ENCODE results near the gene TECTB.

The TECTB gene

GRCh38 chr10:112275512-112276245, 7.5 kb upstream of the TECTB start:
- no peak for DNase-seq

- DNase-seq = no peak
Observed at GRCh38 chr10:112278871-112279270, 4.3 kb upstream of the TECTB start.

GRCh38 chr10:112279433-112279832, 3.8 kb upstream of the TECTB start:
- no peak for DNase-seq

GRCh38 chr10:112280205-112280921, 2.8 kb upstream of the TECTB start:
- no peak for DNase-seq

GRCh38 chr10:112282086-112282485, 1.1 kb upstream of the TECTB start:
- DNase-seq = no peak

- no peak for DNase-seq
Observed at GRCh38 chr10:112286837-112287818, 3.9 kb downstream of the TECTB start.

GRCh38 chr10:112287844-112288243, 4.6 kb downstream of the TECTB start:
- no peak for DNase-seq

GRCh38 chr10:112288486-112288885, 5.3 kb downstream of the TECTB start:
- no peak for DNase-seq

- no peak for DNase-seq
Observed at GRCh38 chr10:112289373-112290053, 6.3 kb downstream of the TECTB start.

- no peak for DNase-seq
Observed at GRCh38 chr10:112290054-112290373, 6.8 kb downstream of the TECTB start.

- DNase-seq = no peak
Observed at GRCh38 chr10:112294169-112294568, 11.0 kb downstream of the TECTB start.

GRCh38 chr10:112295853-112296830, 12.9 kb downstream of the TECTB start:
- no peak for DNase-seq

- DNase-seq = no peak
Observed at GRCh38 chr10:112296908-112297331, 13.7 kb downstream of the TECTB start.

GRCh38 chr10:112298581-112298980, 15.4 kb downstream of the TECTB start:
- DNase-seq = no peak

GRCh38 chr10:112299456-112299855, 16.3 kb downstream of the TECTB start:
- DNase-seq = no peak

- DNase-seq = no peak
Observed at GRCh38 chr10:112302335-112302734, 19.1 kb downstream of the TECTB start.

- no peak for DNase-seq
Observed at GRCh38 chr10:112303528-112303927, 20.3 kb downstream of the TECTB start.

- no peak for DNase-seq
Observed at GRCh38 chr10:112304267-112304859, 21.2 kb downstream of the TECTB start.

- DNase-seq = no peak
Observed at GRCh38 chr10:112307358-112308124, 24.3 kb downstream of the TECTB start.

- no peak for DNase-seq
Observed at GRCh38 chr10:112308125-112308502, 24.9 kb downstream of the TECTB start.
